GM12891 (cell line): ENCODE measurements around the gene CDCA3.

Experiments
- POLR2A ChIP-seq: IDR thresholded peaks from 2 replicates; pipeline ENCODE4 v1.6.1; 2011; ENCODE audit warnings: low read depth, low read length, control low read depth
- POLR2AphosphoS5 ChIP-seq: IDR thresholded peaks from 2 replicates; pipeline ENCODE4 v1.6.1; 2011; ENCODE audit warnings: low read depth, low read length, control low read depth
- POU2F2 ChIP-seq: IDR thresholded peaks from 2 replicates; pipeline ENCODE4 v1.6.1; 2011; ENCODE audit warnings: low read depth, mild to moderate bottlenecking, control low read depth, low read length, moderate library complexity
- TAF1 ChIP-seq: IDR thresholded peaks from 2 replicates; pipeline ENCODE4 v1.6.1; 2011; ENCODE audit warnings: low read depth, low read length, control low read depth

DNA sequence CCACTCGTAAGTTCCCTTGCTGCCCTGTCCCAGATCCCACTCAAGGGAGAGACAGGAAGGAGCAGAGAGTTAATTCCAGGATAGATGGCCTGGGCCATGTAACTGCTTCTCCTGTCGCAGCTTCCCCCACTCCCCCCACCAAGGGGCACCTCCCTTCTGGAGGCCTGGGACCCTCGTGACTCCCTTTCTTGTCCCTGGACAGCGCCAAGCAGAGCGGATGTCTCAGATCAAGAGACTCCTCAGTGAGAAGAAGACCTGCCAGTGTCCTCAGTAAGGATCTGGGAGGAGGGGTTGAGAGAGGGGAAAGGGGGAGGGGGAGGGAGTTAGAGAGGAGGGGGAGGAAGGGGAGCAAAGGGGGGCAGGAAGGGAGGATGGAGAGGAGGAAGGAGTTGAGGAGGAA, 32.4 kb downstream of the CDCA3 start:
- TF ChIP-seq POLR2A: no peak
- no peak for TF ChIP-seq POLR2AphosphoS5
- no peak for TF ChIP-seq TAF1
- no peak for TF ChIP-seq POU2F2
